OCI-LY1 (cell line): Measurements from ENCODE around the gene CEP120.

Experiments
- H2AFZ ChIP-seq: fragments of 200-600 bp; sonication (generic), shearing (Covaris generic); 2 replicates; pipeline ENCODE4 v1.6.0; 2014; ENCODE audit warnings: antibody characterized with exemption, mild to moderate bottlenecking, low read length
- H3F3A ChIP-seq: fragments of 200-600 bp; sonication (generic), shearing (Covaris generic); 2 replicates; pipeline ENCODE4 v1.6.0; 2014; ENCODE audit warnings: mild to moderate bottlenecking, antibody characterized with exemption, low read length, moderate library complexity; ENCODE audit not compliant: insufficient read depth
- H3K27ac ChIP-seq: fragments of 200-600 bp; sonication (generic); 2 replicates; pipeline ENCODE4 v1.5.1; 2014; ENCODE audit warnings: low read length, mixed run types, mild to moderate bottlenecking, low read depth; ENCODE audit not compliant: poor library complexity, severe bottlenecking
- H3K27me3 ChIP-seq: fragments of 200-600 bp; sonication (generic); 2 replicates; pipeline ENCODE4 v1.6.0; 2014; ENCODE audit warnings: antibody characterized with exemption, mild to moderate bottlenecking, low read length, moderate library complexity; ENCODE audit not compliant: insufficient read depth
- H3K36me3 ChIP-seq: fragments of 200-600 bp; sonication (generic); 2 replicates; pipeline ENCODE4 v1.6.1; 2014; ENCODE audit warnings: mild to moderate bottlenecking, antibody characterized with exemption, low read length, moderate library complexity, mixed read lengths; ENCODE audit not compliant: insufficient read depth
- H3K4me1 ChIP-seq: fragments of 200-600 bp; sonication (generic); 2 replicates; pipeline ENCODE4 v1.5.1; 2014; ENCODE audit warnings: mild to moderate bottlenecking, low read length, moderate library complexity; ENCODE audit not compliant: insufficient read depth, severe bottlenecking
- H3K4me2 ChIP-seq: fragments of 200-600 bp; sonication (generic), shearing (Covaris generic); 2 replicates; pipeline ENCODE4 v1.6.1; 2014; ENCODE audit warnings: low read length
- H3K4me3 ChIP-seq: fragments of 200-600 bp; sonication (generic); 2 replicates; pipeline ENCODE4 v1.5.1; 2014; ENCODE audit warnings: low read length, low read depth, mild to moderate bottlenecking, mixed read lengths; ENCODE audit not compliant: poor library complexity, severe bottlenecking
- H3K79me2 ChIP-seq: fragments of 200-600 bp; shearing (Covaris generic); 2 replicates; pipeline ENCODE4 v1.6.1; 2016; ENCODE audit warnings: mixed run types, low read length, mixed read lengths; ENCODE audit not compliant: insufficient read depth
- H3K9ac ChIP-seq: fragments of 200-600 bp; sonication (generic), shearing (Covaris generic); 2 replicates; pipeline ENCODE4 v1.6.1; 2014; ENCODE audit warnings: mild to moderate bottlenecking, low read length, mixed read lengths
- H3K9me2 ChIP-seq: fragments of 200-600 bp; sonication (generic), shearing (Covaris generic); 2 replicates; pipeline ENCODE4 v1.6.1; 2014; ENCODE audit warnings: low read depth, mild to moderate bottlenecking, low read length, mixed read lengths
- H3K9me3 ChIP-seq: fragments of 200-600 bp; shearing (Covaris generic); 2 replicates; pipeline ENCODE4 v1.6.1; 2014; ENCODE audit warnings: low read length, mixed read lengths
- H4K20me1 ChIP-seq: fragments of 200-600 bp; sonication (generic), shearing (Covaris generic); 2 replicates; pipeline ENCODE4 v1.6.0; 2016; ENCODE audit warnings: mild to moderate bottlenecking, low read length; ENCODE audit not compliant: insufficient read depth
- EZH2 ChIP-seq: fragments of 200-600 bp; sonication (generic), shearing (Covaris generic); IDR thresholded peaks from 2 replicates; pipeline ENCODE4 v1.8.0; 2017; ENCODE audit warnings: borderline replicate concordance, mixed run types, mild to moderate bottlenecking, antibody characterized with exemption, low read length, moderate library complexity, mixed read lengths
- TF ChIP-seq, protein P1 (sequence below): fragments of 200-600 bp; sonication (generic), shearing (Covaris generic); IDR thresholded peaks from 2 replicates; pipeline ENCODE4 v1.5.1; 2017; ENCODE audit warnings: mild to moderate bottlenecking, antibody characterized with exemption, low read length, moderate library complexity, mixed read lengths

CEP120 gene

DNA sequence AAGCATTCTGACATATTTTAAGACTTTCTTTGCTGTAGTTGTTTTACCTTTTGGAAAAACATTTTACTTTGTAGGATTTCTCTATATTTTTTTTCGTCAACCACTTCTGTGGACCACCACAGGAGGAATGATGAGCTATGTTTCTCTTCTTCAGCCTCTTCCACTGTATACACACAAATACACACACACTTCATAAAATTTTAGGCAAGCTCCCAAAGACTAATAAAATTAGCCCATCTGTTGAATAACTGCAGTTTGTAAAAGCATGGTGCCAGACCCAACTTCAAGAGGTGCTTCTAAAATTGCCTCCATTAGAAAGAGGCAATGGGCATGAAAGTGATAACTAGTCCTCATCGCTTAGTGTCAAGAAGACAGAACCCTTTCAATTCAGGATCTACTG, 4.1 kb upstream of the CEP120 start:
- Histone ChIP-seq H2AFZ (no peak overlapping the region), H3K9me3 (no peaks in the 10 kb centered on the region)
- TF ChIP-seq, protein P1, sequence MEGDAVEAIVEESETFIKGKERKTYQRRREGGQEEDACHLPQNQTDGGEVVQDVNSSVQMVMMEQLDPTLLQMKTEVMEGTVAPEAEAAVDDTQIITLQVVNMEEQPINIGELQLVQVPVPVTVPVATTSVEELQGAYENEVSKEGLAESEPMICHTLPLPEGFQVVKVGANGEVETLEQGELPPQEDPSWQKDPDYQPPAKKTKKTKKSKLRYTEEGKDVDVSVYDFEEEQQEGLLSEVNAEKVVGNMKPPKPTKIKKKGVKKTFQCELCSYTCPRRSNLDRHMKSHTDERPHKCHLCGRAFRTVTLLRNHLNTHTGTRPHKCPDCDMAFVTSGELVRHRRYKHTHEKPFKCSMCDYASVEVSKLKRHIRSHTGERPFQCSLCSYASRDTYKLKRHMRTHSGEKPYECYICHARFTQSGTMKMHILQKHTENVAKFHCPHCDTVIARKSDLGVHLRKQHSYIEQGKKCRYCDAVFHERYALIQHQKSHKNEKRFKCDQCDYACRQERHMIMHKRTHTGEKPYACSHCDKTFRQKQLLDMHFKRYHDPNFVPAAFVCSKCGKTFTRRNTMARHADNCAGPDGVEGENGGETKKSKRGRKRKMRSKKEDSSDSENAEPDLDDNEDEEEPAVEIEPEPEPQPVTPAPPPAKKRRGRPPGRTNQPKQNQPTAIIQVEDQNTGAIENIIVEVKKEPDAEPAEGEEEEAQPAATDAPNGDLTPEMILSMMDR = no peak
- no peak for TF ChIP-seq EZH2

DNA sequence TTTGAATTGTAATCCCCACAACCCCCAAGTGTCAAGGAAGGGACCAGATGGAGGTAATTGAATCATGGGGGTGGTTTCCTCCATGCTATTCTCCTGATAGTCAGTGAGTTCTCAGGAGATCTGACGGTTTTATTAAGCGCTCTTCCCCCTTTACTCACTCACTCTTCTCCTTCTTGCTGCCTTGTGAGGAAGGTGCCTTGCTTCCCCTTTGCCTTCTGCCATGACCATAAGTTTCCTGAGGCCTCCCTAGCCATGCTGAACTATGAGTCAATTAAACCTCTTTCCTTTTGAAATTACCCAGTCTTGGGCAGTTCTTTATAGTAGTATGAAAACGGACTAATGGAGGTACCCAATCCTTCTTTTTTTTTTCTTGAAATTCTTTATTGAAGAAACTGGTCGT, 2.2 kb upstream of the CEP120 start:
- Histone ChIP-seq H3K27me3 (no peaks in the 10 kb centered on the region), H2AFZ (peak overlapping the region; percentile 27; the same call in 1 of the 2 replicates), H3K9me3 (no peaks in the 10 kb centered on the region), H3F3A (no peaks in the 10 kb centered on the region), H3K4me3 (no peak overlapping the region), H3K9ac (no peak overlapping the region), H3K79me2 (peaks cover 21% of the 10 kb centered on the region), H3K9me2 (no peaks in the 10 kb centered on the region), H3K27ac (no peak overlapping the region), H4K20me1 (no peaks in the 10 kb centered on the region), H3K36me3 (no peaks in the 10 kb centered on the region), H3K4me1 (peaks cover 26% of the 10 kb centered on the region), H3K4me2 (no peak overlapping the region)
- TF ChIP-seq, protein P1 = no peak
- TF ChIP-seq EZH2 = no peak

More for the DNA sequence above, 4.1 kb upstream of the CEP120 start:
- no peaks in the 10 kb centered on the region for H4K20me1 ChIP-seq
- H3K9ac ChIP-seq = no peak overlapping the region
- peaks cover 7% of the 10 kb centered on the region for H3K79me2 ChIP-seq
- H3K4me1 ChIP-seq = peaks cover 9% of the 10 kb centered on the region
- H3K4me2 ChIP-seq = no peak overlapping the region
- H3K36me3 ChIP-seq = no peaks in the 10 kb centered on the region
- H3K27ac ChIP-seq = no peak overlapping the region
- H3K27me3 ChIP-seq = no peaks in the 10 kb centered on the region
- H3K9me2 ChIP-seq = no peaks in the 10 kb centered on the region
- no peak overlapping the region for H3K4me3 ChIP-seq
- H3F3A ChIP-seq = no peaks in the 10 kb centered on the region

DNA sequence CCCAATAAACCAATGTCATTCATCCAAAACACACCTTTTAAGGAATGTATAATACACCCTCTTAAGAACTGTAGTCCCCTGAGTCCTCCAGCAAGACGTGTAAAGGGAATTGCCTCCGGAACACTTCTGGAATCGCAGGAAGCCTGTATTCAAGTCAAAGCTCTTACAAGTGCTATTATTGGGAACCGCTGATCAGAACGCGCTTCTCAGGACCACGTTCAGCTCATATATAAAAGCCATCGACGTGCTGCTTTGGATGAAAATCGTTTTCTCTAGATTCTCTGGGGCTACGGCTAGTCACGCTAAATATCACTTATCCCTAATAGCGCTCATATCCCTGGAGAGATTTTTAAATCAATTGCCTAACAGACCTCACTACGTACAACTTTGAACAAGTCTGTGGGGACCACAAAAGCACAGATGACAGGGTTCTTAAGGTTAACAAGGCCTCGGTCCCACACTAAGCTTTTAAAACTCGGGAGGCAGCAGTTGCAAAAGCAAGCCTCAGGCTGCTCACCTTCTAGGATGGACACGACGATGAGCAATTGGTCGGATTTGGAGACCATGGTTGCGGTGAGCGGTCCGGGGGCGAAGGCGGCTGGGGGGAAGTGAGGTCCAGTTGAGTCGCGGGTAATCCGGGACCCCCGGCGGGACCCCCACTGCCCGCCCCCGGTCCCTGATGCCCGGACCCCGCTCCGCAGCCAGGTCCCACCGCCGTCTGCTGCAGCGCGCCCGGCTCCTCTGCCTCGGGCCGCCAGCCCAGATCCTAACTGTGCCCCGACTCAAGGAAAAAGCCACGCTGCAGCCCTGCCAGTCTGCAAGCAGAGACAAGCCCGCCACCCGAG, 548 bp downstream of the CEP120 start:
- Histone ChIP-seq H3F3A (no peaks in the 10 kb centered on the region), H3K36me3 (peaks cover 11% of the 10 kb centered on the region), H3K9ac (peak overlapping the region; percentile 96), H3K9me2 (no peaks in the 10 kb centered on the region), H3K4me3 (peak overlapping the region; percentile 95), H3K27me3 (no peaks in the 10 kb centered on the region), H2AFZ (0 out of 2 replicates have a peak overlapping the region, but pooled peaks have one; percentile 51), H4K20me1 (no peaks in the 10 kb centered on the region), H3K9me3 (no peaks in the 10 kb centered on the region), H3K4me1 (peaks cover 34% of the 10 kb centered on the region), H3K27ac (peak overlapping the region; percentile 30), H3K79me2 (peaks cover 30% of the 10 kb centered on the region), H3K4me2 (peak overlapping the region; percentile 97)
- no peak for TF ChIP-seq EZH2
- TF ChIP-seq, protein P1 = no peak
